ENCODE data around the gene STRN4.

STRN4 gene

GRCh38 chr19:46742926-46743480 lies 3.2 kb downstream of the STRN4 start:
- DNase-seq: no peak

- DNase-seq: no peak
Measured at GRCh38 chr19:46741447-46741846, 4.8 kb downstream of the STRN4 start.

DNA sequence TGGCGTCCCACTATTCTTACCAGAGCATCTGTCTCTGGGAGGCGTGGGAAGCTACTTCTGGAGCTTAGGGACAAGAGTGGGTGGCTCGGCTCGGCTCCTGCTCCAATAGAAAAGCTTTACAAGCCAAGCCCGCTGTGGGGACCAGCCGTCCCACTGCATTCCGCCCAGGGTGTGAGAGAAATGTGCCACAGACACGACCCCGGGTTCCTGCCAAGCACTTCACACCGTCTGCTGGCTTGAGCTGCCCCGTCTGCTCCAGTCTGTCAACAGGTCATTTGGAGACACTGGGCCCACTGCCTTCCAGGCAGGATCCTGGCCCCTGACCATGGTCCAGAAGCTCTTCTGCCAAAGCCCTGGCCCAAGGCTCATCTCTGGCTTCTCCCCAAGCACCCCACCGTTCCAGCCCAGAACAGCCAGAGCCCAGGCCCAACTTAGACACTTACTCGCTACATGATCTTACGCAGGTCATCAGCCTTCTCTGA lies 6.9 kb downstream of the STRN4 start:
- no peak for DNase-seq

DNA sequence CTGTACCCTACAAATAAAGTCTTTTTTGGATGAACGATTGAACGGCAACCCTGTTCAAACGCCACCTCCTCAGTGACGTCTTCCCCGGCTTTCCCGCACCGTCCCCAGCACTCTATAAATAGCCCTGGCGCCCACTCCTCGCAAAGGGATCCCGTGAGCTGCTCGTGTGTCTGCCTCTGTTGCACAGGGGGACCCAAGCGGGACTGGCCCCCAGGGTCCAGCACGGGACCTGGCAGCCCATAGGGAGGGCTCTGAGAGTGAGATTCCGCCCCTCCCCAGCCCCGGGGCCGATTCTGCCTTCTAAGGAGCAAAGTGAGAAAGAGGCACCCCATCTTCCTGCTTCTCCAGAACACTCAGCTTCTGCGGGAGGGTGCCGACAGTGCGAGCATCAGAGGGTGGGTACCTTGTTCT lies 8.5 kb downstream of the STRN4 start:
- no peak for DNase-seq

GRCh38 chr19:46737298-46737654 lies 9.0 kb downstream of the STRN4 start:
- DNase-seq: no peak

- DNase-seq: no peak
Measured at GRCh38 chr19:46736531-46737297, 9.5 kb downstream of the STRN4 start.

DNA sequence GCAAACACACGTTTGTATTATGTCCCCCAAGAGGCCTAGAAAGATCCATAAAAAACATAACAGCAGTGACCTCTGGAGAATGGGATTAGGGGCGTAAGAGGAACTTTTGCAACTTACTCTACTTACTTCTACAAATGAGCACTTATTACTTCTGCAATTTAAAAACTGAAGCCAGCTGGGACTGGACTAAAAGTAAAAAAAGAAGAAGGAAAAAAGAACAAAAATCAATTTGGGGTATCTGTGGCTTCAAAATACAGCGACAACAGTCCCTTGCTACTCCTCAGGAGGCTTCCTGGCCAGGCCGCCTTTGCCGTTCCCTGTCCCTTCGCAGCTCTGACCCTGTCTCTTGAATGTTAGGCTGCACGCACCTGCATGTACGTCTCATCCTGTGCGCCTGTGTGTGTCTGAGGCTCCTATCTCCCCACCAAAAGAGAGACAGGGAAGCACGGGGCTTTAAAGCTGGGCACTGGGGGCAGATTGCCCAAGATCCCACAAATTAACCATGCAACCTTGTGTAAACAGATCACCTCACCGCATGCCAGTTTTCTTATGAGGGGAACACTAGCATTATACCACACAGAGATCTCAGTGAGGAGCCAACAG lies 12.5 kb downstream of the STRN4 start:
- DNase-seq: no peak

- DNase-seq: no peak
Measured at GRCh38 chr19:46732966-46733689, 13.1 kb downstream of the STRN4 start.

- DNase-seq: no peak
Measured at GRCh38 chr19:46732172-46732938, 13.9 kb downstream of the STRN4 start.

GRCh38 chr19:46731584-46731983 lies 14.7 kb downstream of the STRN4 start:
- DNase-seq: no peak

- DNase-seq: no peak
Measured at GRCh38 chr19:46731007-46731501, 15.2 kb downstream of the STRN4 start.

DNA sequence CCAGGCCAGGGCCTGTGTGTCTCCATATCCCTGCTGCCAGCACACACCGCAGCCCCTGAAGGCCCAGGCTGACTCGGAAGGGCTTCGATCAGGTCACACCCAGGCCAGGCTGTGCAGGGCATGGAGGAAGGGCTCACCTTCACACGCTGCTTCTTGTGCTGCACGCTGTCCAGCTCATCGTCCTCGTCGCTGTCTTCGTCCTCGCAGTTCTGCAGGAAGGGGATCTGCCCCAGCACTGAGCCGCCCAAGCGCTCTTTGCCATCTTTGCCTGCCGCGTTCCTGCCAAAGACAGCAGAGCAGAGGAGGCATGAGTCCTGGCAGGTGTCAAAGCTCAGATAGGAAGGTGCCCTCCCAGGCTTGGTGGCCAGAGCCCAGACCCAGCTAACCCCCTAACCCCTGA lies 15.7 kb downstream of the STRN4 start:
- no peak for DNase-seq

- DNase-seq: no peak
Measured at GRCh38 chr19:46730187-46730586, 16.1 kb downstream of the STRN4 start.

GRCh38 chr19:46729696-46730095 lies 16.6 kb downstream of the STRN4 start:
- no peak for DNase-seq

GRCh38 chr19:46728693-46729339 lies 17.4 kb downstream of the STRN4 start:
- DNase-seq: peak; percentile 83

- no peak for DNase-seq
Measured at GRCh38 chr19:46728208-46728607, 18.0 kb downstream of the STRN4 start.

DNA sequence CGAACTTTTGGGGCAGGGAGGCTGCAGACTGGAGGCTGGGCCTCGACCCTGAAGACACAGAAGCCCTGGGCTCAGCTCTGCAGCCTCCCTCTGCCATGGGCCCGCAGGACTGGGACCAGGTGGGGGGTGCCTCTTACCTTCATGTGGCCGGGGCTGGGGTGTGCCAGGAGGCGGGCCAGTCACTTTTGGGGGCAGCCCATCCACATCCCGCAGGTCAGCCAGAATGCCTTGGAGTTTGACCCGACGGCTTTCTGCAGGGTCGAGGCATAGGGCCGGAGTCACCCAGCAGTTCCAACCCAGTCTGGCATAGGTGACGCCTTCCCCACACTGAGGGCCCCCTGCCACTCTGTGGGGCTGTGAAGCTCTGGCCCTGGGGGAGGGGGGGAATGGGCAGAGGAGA lies 18.5 kb downstream of the STRN4 start:
- DNase-seq: no peak

- DNase-seq: no peak
Measured at GRCh38 chr19:46726971-46727501, 19.2 kb downstream of the STRN4 start.

DNA sequence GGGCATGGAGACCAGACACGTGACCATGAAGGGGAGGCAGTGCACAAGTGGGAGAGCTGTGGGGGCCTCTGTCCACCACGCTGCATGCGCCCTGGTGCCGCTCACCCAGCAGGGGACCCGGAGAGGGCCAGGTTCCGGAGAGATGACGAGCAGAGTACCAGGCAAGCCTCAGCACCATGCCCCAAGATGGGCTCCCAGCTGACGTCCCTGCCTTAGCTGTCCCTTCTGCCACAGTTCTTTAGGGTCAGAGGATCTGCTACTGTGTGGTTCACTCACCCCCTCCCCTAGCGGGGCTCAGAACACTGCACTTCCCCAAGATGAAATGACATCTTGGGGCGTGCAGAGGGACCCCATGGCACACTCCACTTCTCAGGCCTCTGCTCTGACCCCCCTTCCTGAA lies 19.7 kb downstream of the STRN4 start:
- DNase-seq: no peak

DNA sequence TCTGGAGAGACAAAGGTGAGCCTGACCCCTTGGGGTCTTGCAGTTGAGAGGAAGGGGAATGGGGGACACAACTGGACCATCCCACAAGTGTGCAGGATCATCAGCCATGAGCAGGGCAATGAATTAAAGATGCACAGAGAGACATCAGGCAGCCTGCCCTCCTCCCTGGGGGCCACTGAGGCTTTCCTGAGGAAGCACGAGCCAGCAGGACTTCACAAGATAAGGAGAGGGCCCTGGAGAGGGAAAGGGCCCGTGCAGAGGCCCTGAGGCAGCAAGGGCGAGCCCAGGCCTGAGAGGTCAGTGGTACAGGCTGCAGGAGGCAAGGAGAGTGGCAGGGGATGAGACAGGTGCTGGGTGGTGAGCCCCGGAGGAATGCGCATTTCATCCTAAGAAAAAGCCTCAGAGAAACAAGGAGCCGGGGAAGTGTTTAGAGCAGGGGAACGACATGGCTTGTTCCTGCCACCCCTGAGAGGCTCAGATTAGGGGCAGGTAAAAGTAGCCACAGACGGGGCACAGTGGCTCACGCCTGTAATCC lies 20.3 kb downstream of the STRN4 start:
- DNase-seq: no peak

GRCh38 chr19:46725036-46725820 lies 21.0 kb downstream of the STRN4 start:
- DNase-seq: no peak
